ENCODE data around the gene RERE.
"Not testable (repeated sequence)": the region's sequence is repeated elsewhere in the genome, so short reads cannot be mapped to it uniquely, and the experiment has no call there.

Gene RERE

DNA sequence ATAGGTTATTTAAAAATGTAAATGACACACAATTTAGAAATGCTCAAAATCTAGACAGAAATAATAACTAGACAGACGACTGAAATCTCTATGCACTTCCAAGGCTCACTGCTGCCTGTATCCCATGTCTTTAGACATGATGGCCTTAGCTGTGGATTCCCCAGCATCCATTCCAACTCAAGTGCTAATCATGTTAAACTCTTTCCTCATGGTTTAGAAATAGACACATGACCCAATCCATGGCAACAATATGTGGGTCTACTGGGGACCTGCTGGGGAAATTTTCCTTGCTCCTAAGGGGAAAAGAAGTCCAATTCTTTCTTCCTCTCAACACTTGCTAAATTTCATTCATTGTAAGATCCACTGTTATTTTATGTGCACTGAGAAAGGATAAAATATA lies 311.0 kb downstream of the RERE start:
- no peak for DNase-seq (ENCODE audit: low spot score)

GRCh38 chr1:8503842-8504241 lies 313.6 kb downstream of the RERE start:
- TF ChIP-seq, protein P1, sequence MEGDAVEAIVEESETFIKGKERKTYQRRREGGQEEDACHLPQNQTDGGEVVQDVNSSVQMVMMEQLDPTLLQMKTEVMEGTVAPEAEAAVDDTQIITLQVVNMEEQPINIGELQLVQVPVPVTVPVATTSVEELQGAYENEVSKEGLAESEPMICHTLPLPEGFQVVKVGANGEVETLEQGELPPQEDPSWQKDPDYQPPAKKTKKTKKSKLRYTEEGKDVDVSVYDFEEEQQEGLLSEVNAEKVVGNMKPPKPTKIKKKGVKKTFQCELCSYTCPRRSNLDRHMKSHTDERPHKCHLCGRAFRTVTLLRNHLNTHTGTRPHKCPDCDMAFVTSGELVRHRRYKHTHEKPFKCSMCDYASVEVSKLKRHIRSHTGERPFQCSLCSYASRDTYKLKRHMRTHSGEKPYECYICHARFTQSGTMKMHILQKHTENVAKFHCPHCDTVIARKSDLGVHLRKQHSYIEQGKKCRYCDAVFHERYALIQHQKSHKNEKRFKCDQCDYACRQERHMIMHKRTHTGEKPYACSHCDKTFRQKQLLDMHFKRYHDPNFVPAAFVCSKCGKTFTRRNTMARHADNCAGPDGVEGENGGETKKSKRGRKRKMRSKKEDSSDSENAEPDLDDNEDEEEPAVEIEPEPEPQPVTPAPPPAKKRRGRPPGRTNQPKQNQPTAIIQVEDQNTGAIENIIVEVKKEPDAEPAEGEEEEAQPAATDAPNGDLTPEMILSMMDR (IDR thresholded peaks at IDR 0.05; ENCODE audit: extremely low read depth, missing control alignments): no peak
- DNase-seq (ENCODE audit: low spot score): no peak

More for the DNA sequence above, 311.0 kb downstream of the RERE start:
- TF ChIP-seq, protein P1 (IDR thresholded peaks at IDR 0.05; ENCODE audit: extremely low read depth, missing control alignments): no peak

DNA sequence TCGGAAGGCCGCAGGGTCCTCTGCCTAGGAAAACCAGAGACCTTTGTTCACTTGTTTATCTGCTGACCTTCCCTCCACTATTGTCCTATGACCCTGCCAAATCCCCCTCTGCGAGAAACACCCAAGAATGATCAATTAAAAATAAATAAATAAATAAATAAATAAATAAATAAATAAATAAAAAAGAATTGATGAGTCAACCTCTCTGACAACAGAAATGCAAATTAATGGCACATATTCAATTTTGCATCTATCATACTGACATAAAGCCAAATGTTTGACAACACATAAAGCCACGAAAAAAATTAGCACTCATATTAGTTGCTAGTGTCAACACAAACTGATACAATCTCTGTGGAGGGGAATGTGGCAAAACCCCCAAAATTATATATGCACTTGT lies 314.5 kb downstream of the RERE start:
- DNase-seq (ENCODE audit: low spot score): not testable (repeated sequence)

DNA sequence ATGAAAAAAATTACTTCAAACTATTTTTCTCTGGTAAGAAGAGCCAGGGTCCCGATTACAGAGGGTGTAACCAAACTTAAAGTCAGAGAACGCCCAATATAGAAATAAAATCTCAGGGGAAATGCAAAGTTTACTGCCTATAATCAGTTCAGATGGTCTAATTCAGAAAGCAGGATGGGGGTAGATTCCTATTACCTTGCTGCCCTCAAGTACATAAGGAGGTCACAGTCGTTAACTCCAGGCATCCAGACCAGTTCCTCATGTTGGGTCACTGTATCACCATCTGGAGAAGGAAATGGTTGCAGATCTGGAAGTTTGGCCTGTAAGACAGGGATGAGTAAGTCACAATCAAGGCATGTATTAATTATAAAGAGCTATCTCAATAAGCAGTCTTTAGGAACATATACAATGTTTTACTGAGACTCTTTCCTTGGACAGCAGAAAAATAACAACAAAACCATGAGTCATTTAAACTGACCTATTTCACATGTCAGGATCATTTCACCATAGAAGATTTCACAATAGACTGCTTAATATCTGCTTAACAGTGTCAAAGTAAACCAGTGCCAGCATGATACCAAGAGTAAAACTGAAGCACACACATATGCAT lies 320.1 kb downstream of the RERE start:
- no peak for DNase-seq (ENCODE audit: low spot score)
- TF ChIP-seq, protein P1 (IDR thresholded peaks at IDR 0.05; ENCODE audit: extremely low read depth, missing control alignments): no peak

DNA sequence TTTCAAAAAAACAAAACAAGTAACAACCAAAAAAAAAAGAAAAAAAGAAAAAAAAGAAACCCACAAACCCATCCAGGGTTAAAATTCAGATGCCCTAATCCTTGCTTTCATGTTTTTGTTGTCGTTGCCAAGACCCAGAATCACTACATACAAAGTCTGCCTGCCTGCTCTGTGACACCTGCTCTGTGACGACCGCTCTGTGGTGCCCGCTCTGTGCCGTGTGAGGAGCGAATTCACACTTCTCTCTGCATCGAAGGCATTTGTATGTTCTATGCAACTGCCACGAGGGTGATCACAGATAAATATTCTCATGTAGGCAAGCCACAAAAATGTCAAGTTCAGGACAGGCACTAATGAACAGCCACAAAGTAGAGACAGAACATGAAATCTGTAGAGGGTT lies 321.0 kb downstream of the RERE start:
- no peak for DNase-seq (ENCODE audit: low spot score)

GRCh38 chr1:8495928-8496401 lies 321.5 kb downstream of the RERE start:
- TF ChIP-seq, protein P1 (IDR thresholded peaks at IDR 0.05; ENCODE audit: extremely low read depth, missing control alignments): no peak
- no peak for DNase-seq (ENCODE audit: low spot score)

More for the DNA sequence above, 321.0 kb downstream of the RERE start:
- TF ChIP-seq, protein P1 (IDR thresholded peaks at IDR 0.05; ENCODE audit: extremely low read depth, missing control alignments): no peak

GRCh38 chr1:8494681-8495080 lies 322.8 kb downstream of the RERE start:
- DNase-seq (ENCODE audit: low spot score): no peak
- TF ChIP-seq, protein P1 (IDR thresholded peaks at IDR 0.05; ENCODE audit: extremely low read depth, missing control alignments): no peak

- TF ChIP-seq, protein P1 (IDR thresholded peaks at IDR 0.05; ENCODE audit: extremely low read depth, missing control alignments): no peak
These were observed 323.4 kb downstream of the RERE start for GRCh38 chr1:8493916-8494540.

More at GRCh38 chr1:8493916-8494540, 323.4 kb downstream of the RERE start:
- no peak for DNase-seq (ENCODE audit: low spot score)
